SK-N-SH (cell line): Measurements from ENCODE around the gene CLEC4G. TPM values are rescaled to one million over a fixed set of nuclear protein-coding genes. Genes with fewer than 3 reads are reported as not detected.

ENCODE experiments used
- CTCF ChIA-PET: fragments of 300-600, 350-600 bp; formaldehyde crosslinking; extraction: SDS; loops from one replicate; lab custom pipeline; 2021; lab: Yijun Ruan, JAX
- POLR2A ChIA-PET: fragments of 350-600 bp; sonication (Branson Sonifier 250); formaldehyde crosslinking; extraction: SDS; loops from one replicate; lab custom pipeline; 2020; ENCODE audit warnings: antibody characterized with exemption, inconsistent platforms; lab: Yijun Ruan, JAX
- DNase-seq: peaks from one replicate; pipeline ENCODE4 v3.0.0; 2012
- H2AFZ ChIP-seq: fragments of 200-600 bp; sonication (generic); 2 replicates; pipeline ENCODE4 v1.8.1; 2016; ENCODE audit warnings: antibody characterized with exemption, mild to moderate bottlenecking, low read depth
- H3F3A ChIP-seq: fragments of 200-600 bp; sonication (generic); replicated peaks from 2 replicates; pipeline ENCODE3; 2016; ENCODE audit warnings: antibody characterized with exemption, mild to moderate bottlenecking; ENCODE audit not compliant: insufficient read depth
- H3K27ac ChIP-seq, 2 experiments: fragments of 200-500 bp in 1 of 2; fragments of 200-600 bp in 1 of 2; sonication (Bioruptor generic) in 1 of 2; sonication (generic), shearing (Covaris generic) in 1 of 2; 2 replicates each; pipeline versions ENCODE4 v1.5.1 to v1.6.1; 2014 to 2016; ENCODE audit warnings: low read depth in 2 of 2, inconsistent platforms in 1 of 2, low read length in 1 of 2, mild to moderate bottlenecking in 1 of 2, mixed read lengths in 1 of 2
- H3K27me3 ChIP-seq: fragments of 200-600 bp; sonication (generic), shearing (Covaris generic); 2 replicates; pipeline ENCODE4 v1.6.1; 2016; ENCODE audit warnings: mixed run types; ENCODE audit not compliant: insufficient read depth
- H3K36me3 ChIP-seq, 2 experiments: fragments of 200-500 bp in 1 of 2; fragments of 200-600 bp in 1 of 2; sonication (Bioruptor generic) in 1 of 2; sonication (generic) in 1 of 2; replicated peaks in 1 of 2; 2 replicates each; pipeline versions ENCODE3 to v1.5.1; 2014 to 2016; ENCODE audit warnings: low read length in 1 of 2, mild to moderate bottlenecking in 1 of 2; ENCODE audit not compliant: insufficient read depth in 2 of 2, control insufficient read depth in 1 of 2
- H3K4me1 ChIP-seq, 2 experiments: fragments of 200-500 bp in 1 of 2; fragments of 200-600 bp in 1 of 2; sonication (Bioruptor generic) in 1 of 2; sonication (generic), shearing (Covaris generic) in 1 of 2; 2 replicates each; pipeline versions ENCODE4 v1.5.1 to v1.6.1; 2014 to 2016; ENCODE audit warnings: low read depth in 1 of 2, low read length in 1 of 2, mixed run types in 1 of 2; ENCODE audit not compliant: insufficient read depth in 2 of 2, control insufficient read depth in 1 of 2
- H3K4me2 ChIP-seq: fragments of 200-600 bp; sonication (generic), shearing (Covaris generic); 2 replicates; pipeline ENCODE4 v1.6.1; 2017; ENCODE audit warnings: mixed run types
- H3K4me3 ChIP-seq, 2 experiments: fragments of 200-500 bp in 1 of 2; fragments of 200-600 bp in 1 of 2; sonication (Bioruptor generic) in 1 of 2; sonication (generic), shearing (Covaris generic) in 1 of 2; 2 replicates each; pipeline versions ENCODE4 v1.5.1 to v1.8.1; 2014 to 2016; ENCODE audit warnings: low read depth in 2 of 2, inconsistent platforms in 1 of 2, low read length in 1 of 2, mild to moderate bottlenecking in 1 of 2, mixed read lengths in 1 of 2, moderate library complexity in 1 of 2
- H3K79me2 ChIP-seq: fragments of 200-600 bp; sonication (generic); 2 replicates; pipeline ENCODE4 v1.8.1; 2017; ENCODE audit warnings: mild to moderate bottlenecking; ENCODE audit not compliant: insufficient read depth
- H3K9ac ChIP-seq: fragments of 200-600 bp; sonication (generic); 2 replicates; pipeline ENCODE4 v1.6.1; 2017; ENCODE audit warnings: mixed run types
- H3K9me2 ChIP-seq: fragments of 200-600 bp; sonication (generic); 2 replicates; pipeline ENCODE4 v1.6.1; 2017; ENCODE audit warnings: mixed run types
- H3K9me3 ChIP-seq: fragments of 200-600 bp; sonication (generic); 2 replicates; pipeline ENCODE4 v1.6.1; 2017; ENCODE audit warnings: mixed run types, mild to moderate bottlenecking, moderate library complexity
- H4K20me1 ChIP-seq: fragments of 200-600 bp; sonication (generic); 2 replicates; pipeline ENCODE4 v1.6.1; 2017; ENCODE audit warnings: mild to moderate bottlenecking, mixed run types; ENCODE audit not compliant: insufficient read depth
- ELF1 ChIP-seq: IDR thresholded peaks from 2 replicates; pipeline ENCODE4 v1.4.0; 2012
- FOSL2 ChIP-seq: IDR thresholded peaks from 2 replicates; pipeline ENCODE4 v1.4.0; 2012; ENCODE audit warnings: low read depth, mild to moderate bottlenecking, moderate library complexity, borderline replicate concordance
- GABPA ChIP-seq: IDR thresholded peaks from 2 replicates; pipeline ENCODE4 v1.4.0; 2012; ENCODE audit warnings: low read depth, mild to moderate bottlenecking
- IRF3 ChIP-seq: fragments of 150-350 bp; IDR thresholded peaks from 2 replicates; pipeline ENCODE4 v1.6.1; 2016; ENCODE audit warnings: mild to moderate bottlenecking, low read depth, low read length
- MXI1 ChIP-seq: IDR thresholded peaks from 2 replicates; pipeline ENCODE4 v1.6.1; 2012; ENCODE audit warnings: mild to moderate bottlenecking, low read depth, low read length, improper control_type of control experiment
- NFIC ChIP-seq: IDR thresholded peaks from 2 replicates; pipeline ENCODE4 v1.4.0; 2012; ENCODE audit warnings: borderline replicate concordance
- NRF1 ChIP-seq: IDR thresholded peaks from 2 replicates; pipeline ENCODE4 v1.6.1; 2012; ENCODE audit warnings: low read depth, mild to moderate bottlenecking, low read length
- POLR2AphosphoS5 ChIP-seq: IDR thresholded peaks from 2 replicates; pipeline ENCODE4 v1.6.1; 2012; ENCODE audit warnings: low read depth, low read length
- REST ChIP-seq: IDR thresholded peaks from 2 replicates; pipeline ENCODE4 v1.6.1; 2012; ENCODE audit warnings: mild to moderate bottlenecking, low read depth, low read length, moderate library complexity
- SIN3A ChIP-seq: IDR thresholded peaks from 2 replicates; pipeline ENCODE4 v1.6.1; 2012; ENCODE audit warnings: low read depth, mild to moderate bottlenecking, low read length, moderate library complexity, borderline replicate concordance
- SMC3 ChIP-seq: IDR thresholded peaks from 2 replicates; pipeline ENCODE4 v1.6.1; 2012; ENCODE audit warnings: low read depth, low read length, improper control_type of control experiment
- TEAD4 ChIP-seq: IDR thresholded peaks from 2 replicates; pipeline ENCODE4 v1.4.0; 2012; ENCODE audit warnings: mild to moderate bottlenecking, borderline replicate concordance; ENCODE audit not compliant: insufficient read depth
- YY1 ChIP-seq: IDR thresholded peaks from 2 replicates; pipeline ENCODE4 v1.4.0; 2012; ENCODE audit warnings: low read depth, mild to moderate bottlenecking
- WGBS: methylation state at CpG from one replicate; pipeline ENCODE4 v1.1.6; 2017; ENCODE audit warnings: low lambda C conversion rate; 5-methylcytosine and 5-hydroxymethylcytosine counted together
- polyA plus RNA-seq, 3 experiments: library from polyadenylated mRNA; depleted of rRNA; stranded (reverse); fragments of >200 nt; gene quantifications; 2 replicates each; pipeline ENCODE4 v1.2.3, GENCODE V29; 2012

CLEC4G gene
- polyA plus RNA-seq, 1 of the 3 experiments (the other 2 are of a cell fraction): not detected

GRCh38 chr19:7731615-7732014 is 295 bp downstream of the CLEC4G start (continued):
- no peak for TF ChIP-seq REST

GRCh38 chr19:7731218-7731595 is 703 bp downstream of the CLEC4G start:
- 23% methylated on average over 12 of the region's 39 CpGs for WGBS
- H3K4me1 ChIP-seq: no peaks in the 10 kb centered on the region
- no peak for DNase-seq
- ChIA-PET CTCF (no interaction called here), POLR2A (interaction anchor here (0.6 kb wide), 1 partner anchor 63 kb away, joined by 3 read pairs; no protein-coding TSS in a partner anchor)
- H4K20me1 ChIP-seq: no peaks in the 10 kb centered on the region
- no peak overlapping the region for H3K27ac ChIP-seq
- H3K27me3 ChIP-seq: peaks cover 62% of the 10 kb centered on the region
- TF ChIP-seq ELF1: no peak
- no peak for TF ChIP-seq SMC3
- no peak for TF ChIP-seq POLR2AphosphoS5
- no peak for TF ChIP-seq TEAD4
- no peak for TF ChIP-seq NRF1
- no peak for TF ChIP-seq NFIC
- no peak for TF ChIP-seq MXI1
- TF ChIP-seq IRF3: no peak
- TF ChIP-seq YY1: no peak
- TF ChIP-seq GABPA: no peak
- no peak for TF ChIP-seq SIN3A
- TF ChIP-seq FOSL2: no peak
- no peaks in the 10 kb centered on the region for H3K9me2 ChIP-seq
- no peaks in the 10 kb centered on the region for H3K79me2 ChIP-seq
- no peak overlapping the region for H3K9ac ChIP-seq
- H3F3A ChIP-seq: no peaks in the 10 kb centered on the region
- no peak overlapping the region for H2AFZ ChIP-seq
- H3K36me3 ChIP-seq: no peaks in the 10 kb centered on the region
- H3K4me3 ChIP-seq: no peak overlapping the region
- no peak overlapping the region for H3K4me2 ChIP-seq
- H3K9me3 ChIP-seq: no peaks in the 10 kb centered on the region
